HG02938 (cell line): ENCODE data around the gene IRF3.
"Not testable (repeated sequence)": the region's sequence is repeated elsewhere in the genome, so short reads cannot be mapped to it uniquely, and the experiment has no call there.

Experiments
- ATAC-seq: cut with Tn5 transposase; IDR thresholded peaks from one replicate; pipeline ENCODE4 v1.9.1; 2021; ENCODE audit warnings: mild to moderate bottlenecking, moderate library complexity; ENCODE audit not compliant: unreplicated experiment

Gene IRF3

GRCh38 chr19:49651820-49652550 is 13.7 kb downstream of the IRF3 start:
- no peak for ATAC-seq

- no peak for ATAC-seq
These were observed 14.4 kb downstream of the IRF3 start for GRCh38 chr19:49651029-49651819.

- no peak for ATAC-seq
These were observed 19.1 kb downstream of the IRF3 start for GRCh38 chr19:49646586-49646985.

- no peak for ATAC-seq
These were observed 19.7 kb downstream of the IRF3 start for GRCh38 chr19:49645995-49646394.

GRCh38 chr19:49645592-49645991 is 20.1 kb downstream of the IRF3 start:
- no peak for ATAC-seq

GRCh38 chr19:49643466-49643865 is 22.2 kb downstream of the IRF3 start:
- no peak for ATAC-seq

GRCh38 chr19:49642492-49643035 is 23.1 kb downstream of the IRF3 start:
- ATAC-seq = no peak

GRCh38 chr19:49641688-49642491 is 23.8 kb downstream of the IRF3 start, which contains the start of gene SCAF1:
Gene SCAF1, plus strand, starts transcription at chr19:49642209. Its CDS starts 2,818 bp downstream, at chr19:49645027.
- ATAC-seq = peak; percentile 49

- ATAC-seq = peak; percentile 69
These were observed 25.4 kb downstream of the IRF3 start, which contains the start of gene RRAS for GRCh38 chr19:49640113-49640898. Gene RRAS, minus strand, starts transcription at chr19:49640143. Its CDS starts 45 bp downstream, at chr19:49640098.

GRCh38 chr19:49639401-49640112 is 26.1 kb downstream of the IRF3 start:
- ATAC-seq = no peak

- ATAC-seq = no peak
These were observed 27.6 kb downstream of the IRF3 start for GRCh38 chr19:49637821-49638738.

- ATAC-seq = no peak
These were observed 29.3 kb downstream of the IRF3 start for GRCh38 chr19:49636233-49636932.

- no peak for ATAC-seq
These were observed 30.0 kb downstream of the IRF3 start for GRCh38 chr19:49635530-49636232.

GRCh38 chr19:49633273-49633672 is 32.4 kb downstream of the IRF3 start:
- ATAC-seq = not testable (repeated sequence)

- ATAC-seq = no peak
These were observed 33.1 kb downstream of the IRF3 start for GRCh38 chr19:49632576-49632975.

- ATAC-seq = no peak
These were observed 34.0 kb downstream of the IRF3 start for GRCh38 chr19:49631610-49632192.
